Panc1 (cell line): Measurements from ENCODE around the gene ACTR3C. TPM values are rescaled to one million over a fixed set of nuclear protein-coding genes. Genes with fewer than 3 reads are reported as not detected.
"Not testable (repeated sequence)": the region's sequence is repeated elsewhere in the genome, so short reads cannot be mapped to it uniquely, and the experiment has no call there.

Experiments used
- ATAC-seq: fragments of 200-7000 bp; cut with Tn5 transposase; 2 replicates; pipeline ENCODE4 v1.9.1; 2020; ENCODE audit warnings: mild to moderate bottlenecking, moderate library complexity
- BruUV-seq: library from RNA; stranded (reverse); fragments of 400-500 nt; replicated peaks from 2 replicates; lab custom pipeline; 2021; lab: Mats Ljungman, UMichigan
- CTCF ChIA-PET: fragments of 300-600 bp; sonication (Branson Sonifier 250); formaldehyde crosslinking; loops from one replicate; lab custom pipeline; 2022; ENCODE audit warnings: antibody characterized with exemption; lab: Charles Lee
- POLR2A ChIA-PET: fragments of 300-600 bp; sonication (Branson Sonifier 250); formaldehyde crosslinking; loops from one replicate; lab custom pipeline; 2022; ENCODE audit warnings: antibody characterized with exemption; lab: Charles Lee
- DNase-seq: peaks from one replicate; pipeline ENCODE4 v3.0.0-alpha.2; 2010; ENCODE audit warnings: low read depth, low spot score
- H3K27ac ChIP-seq: 2 replicates; pipeline ENCODE4 v1.5.1; 2011; ENCODE audit warnings: mild to moderate bottlenecking, low read length, inconsistent platforms
- H3K27me3 ChIP-seq: fragments of 200-500 bp; sonication (Bioruptor generic); 2 replicates; pipeline ENCODE4 v1.6.0; 2014; ENCODE audit warnings: low read length, inconsistent platforms; ENCODE audit not compliant: control insufficient read depth, insufficient read depth
- H3K36me3 ChIP-seq: fragments of 200-500 bp; sonication (Bioruptor generic); 2 replicates; pipeline ENCODE4 v1.5.1; 2014; ENCODE audit warnings: inconsistent platforms, mild to moderate bottlenecking, low read length, moderate library complexity; ENCODE audit not compliant: control insufficient read depth, insufficient read depth
- H3K4me1 ChIP-seq: 2 replicates; pipeline ENCODE4 v1.5.1; 2011; ENCODE audit warnings: inconsistent platforms, mild to moderate bottlenecking, low read length, moderate library complexity; ENCODE audit not compliant: control insufficient read depth, insufficient read depth
- H3K4me3 ChIP-seq, 2 experiments: 2 replicates each; pipeline ENCODE4 v1.5.1; 2011 to 2012; ENCODE audit warnings: low read depth in 2 of 2, low read length in 2 of 2, mild to moderate bottlenecking in 2 of 2, inconsistent platforms in 1 of 2, moderate library complexity in 1 of 2
- H3K9me3 ChIP-seq: fragments of 200-500 bp; sonication (Bioruptor generic); 2 replicates; pipeline ENCODE4 v1.5.1; 2014; ENCODE audit warnings: low read depth, mild to moderate bottlenecking, inconsistent platforms, low read length, moderate library complexity; ENCODE audit not compliant: control insufficient read depth, insufficient read depth
- POLR2AphosphoS5 ChIP-seq: IDR thresholded peaks from 2 replicates; pipeline ENCODE4 v1.6.1; 2012; ENCODE audit warnings: mild to moderate bottlenecking, low read depth, low read length, moderate library complexity
- REST ChIP-seq, 2 experiments: IDR thresholded peaks; 2 replicates each; pipeline ENCODE4 v1.6.1; 2011 to 2012; ENCODE audit warnings: low read depth in 2 of 2, control low read depth in 1 of 2, low read length in 1 of 2, mild to moderate bottlenecking in 1 of 2, moderate library complexity in 1 of 2; ENCODE audit not compliant: insufficient read depth in 1 of 2
- SIN3A ChIP-seq: IDR thresholded peaks from 2 replicates; pipeline ENCODE4 v1.6.1; 2012; ENCODE audit warnings: low read depth, mild to moderate bottlenecking, low read length, moderate library complexity, borderline replicate concordance; ENCODE audit not compliant: insufficient read depth
- TCF7L2 ChIP-seq: IDR thresholded peaks from 2 replicates; pipeline ENCODE4 v1.6.1; 2011; ENCODE audit warnings: mild to moderate bottlenecking, low read depth, low read length, inconsistent platforms
- in situ Hi-C: cut with HindIII; loops from 2 replicates; pipeline ENCODE4 v1.10.0; 2016; ENCODE audit warnings: low sequenced_read_pairs, low pct_unique_long_range_greater_than_20kb
- intact Hi-C: fragments of 100-400 bp; cut with micrococcal nuclease; formaldehyde crosslinking; loops from one replicate; pipeline ENCODE4 v1.10.0; 2022; ENCODE audit not compliant: unreplicated experiment
- total RNA-seq: library from RNA; stranded (reverse); gene quantifications from one replicate; pipeline ENCODE4 v1.2.1, GENCODE V29; 2021; ENCODE audit not compliant: unreplicated experiment
- TF ChIP-seq, protein P1 (sequence below): fragments of 450-650 bp; IDR thresholded peaks from 2 replicates; pipeline ENCODE4 v1.5.1; 2017; ENCODE audit warnings: mild to moderate bottlenecking

The ACTR3C gene
- total RNA-seq, 1 experiment from 2014 or later: 6.5 TPM

- no TSS peak for BruUV-seq
- no peaks in the 10 kb centered on the region for H3K9me3 ChIP-seq
- DNase-seq: no peak
- H3K4me1 ChIP-seq: peaks cover 14% of the 10 kb centered on the region
- H3K27ac ChIP-seq: no peak overlapping the region
- POLR2A ChIA-PET: no interaction called here
- H3K36me3 ChIP-seq: no peaks in the 10 kb centered on the region
- H3K4me3 ChIP-seq: no peak overlapping the region
- in situ Hi-C loops (no loop called here), intact Hi-C loops (no loop called here)
- ATAC-seq: no peak
- TF ChIP-seq TCF7L2: no peak
- TF ChIP-seq, protein P1, sequence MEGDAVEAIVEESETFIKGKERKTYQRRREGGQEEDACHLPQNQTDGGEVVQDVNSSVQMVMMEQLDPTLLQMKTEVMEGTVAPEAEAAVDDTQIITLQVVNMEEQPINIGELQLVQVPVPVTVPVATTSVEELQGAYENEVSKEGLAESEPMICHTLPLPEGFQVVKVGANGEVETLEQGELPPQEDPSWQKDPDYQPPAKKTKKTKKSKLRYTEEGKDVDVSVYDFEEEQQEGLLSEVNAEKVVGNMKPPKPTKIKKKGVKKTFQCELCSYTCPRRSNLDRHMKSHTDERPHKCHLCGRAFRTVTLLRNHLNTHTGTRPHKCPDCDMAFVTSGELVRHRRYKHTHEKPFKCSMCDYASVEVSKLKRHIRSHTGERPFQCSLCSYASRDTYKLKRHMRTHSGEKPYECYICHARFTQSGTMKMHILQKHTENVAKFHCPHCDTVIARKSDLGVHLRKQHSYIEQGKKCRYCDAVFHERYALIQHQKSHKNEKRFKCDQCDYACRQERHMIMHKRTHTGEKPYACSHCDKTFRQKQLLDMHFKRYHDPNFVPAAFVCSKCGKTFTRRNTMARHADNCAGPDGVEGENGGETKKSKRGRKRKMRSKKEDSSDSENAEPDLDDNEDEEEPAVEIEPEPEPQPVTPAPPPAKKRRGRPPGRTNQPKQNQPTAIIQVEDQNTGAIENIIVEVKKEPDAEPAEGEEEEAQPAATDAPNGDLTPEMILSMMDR: no peak
- TF ChIP-seq SIN3A: no peak
- no peak for TF ChIP-seq POLR2AphosphoS5
- no peak for TF ChIP-seq REST (IDR thresholded peaks at IDR 0.05; ENCODE audit: insufficient read depth in 1 of 2, low read depth in 2 of 2, low read length in 1 of 2)
- H3K27me3 ChIP-seq: no peaks in the 10 kb centered on the region
- CTCF ChIA-PET: no interaction called here
Observed at GRCh38 chr7:150317748-150318444, 5.4 kb downstream of the ACTR3C start.

GRCh38 chr7:150316987-150317386, 6.4 kb downstream of the ACTR3C start:
- H3K9me3 ChIP-seq, DNase-seq, CTCF ChIA-PET, in situ Hi-C loops, ATAC-seq, H3K36me3 ChIP-seq, H3K4me3 ChIP-seq, POLR2A ChIA-PET, H3K27ac ChIP-seq, intact Hi-C loops, H3K27me3 ChIP-seq, BruUV-seq: not testable (repeated sequence)
- H3K4me1 ChIP-seq: peaks cover 10% of the 10 kb centered on the region

DNA sequence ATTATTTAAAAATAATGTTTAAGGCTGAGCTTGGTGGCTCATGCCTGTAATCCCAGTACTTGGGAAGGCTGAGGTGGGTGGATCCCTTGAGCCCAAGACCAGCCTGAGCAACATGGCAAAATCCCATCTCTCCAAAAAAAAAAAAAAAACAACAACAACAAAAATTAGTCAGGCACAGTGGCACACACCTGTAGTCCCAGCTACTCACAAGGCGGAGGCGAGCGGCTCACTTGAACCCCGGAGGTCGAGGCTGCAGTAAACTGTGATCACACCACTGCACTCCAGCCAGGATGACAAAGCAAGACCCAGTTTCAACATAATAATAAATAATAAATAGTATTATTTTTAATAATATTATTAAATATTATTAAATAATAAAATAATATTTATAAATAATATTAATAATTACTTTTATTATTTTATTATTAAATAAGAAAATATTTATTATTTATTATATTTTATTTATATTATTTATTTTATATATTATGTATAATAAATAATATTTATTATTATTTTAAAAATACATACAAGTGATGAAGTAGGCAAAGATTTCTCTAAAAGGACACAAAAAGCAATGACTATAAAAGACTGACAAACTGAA, 8.6 kb downstream of the ACTR3C start:
- TF ChIP-seq SIN3A (no peak), POLR2AphosphoS5 (no peak), TCF7L2 (no peak), REST (IDR thresholded peaks at IDR 0.05; ENCODE audit: insufficient read depth in 1 of 2, low read depth in 2 of 2, low read length in 1 of 2) (no peak)
- TF ChIP-seq, protein P1: no peak
- CTCF ChIA-PET: no interaction called here
- Histone ChIP-seq H3K27me3 (no peaks in the 10 kb centered on the region), H3K9me3 (no peaks in the 10 kb centered on the region), H3K27ac (no peak overlapping the region), H3K36me3 (no peaks in the 10 kb centered on the region), H3K4me1 (no peaks in the 10 kb centered on the region), H3K4me3 (no peak overlapping the region)
- POLR2A ChIA-PET: no interaction called here
- no TSS peak for BruUV-seq
- DNase-seq (no peak), ATAC-seq (no peak)
- in situ Hi-C loops (no loop called here), intact Hi-C loops (no loop called here)
